HCT116 (cell line): ENCODE measurements around the gene NF2. TPM values are rescaled to one million over a fixed set of nuclear protein-coding genes. Genes with fewer than 3 reads are reported as not detected.

Experiments
- ATAC-seq: fragments of 200-7000 bp; cut with Tn5 transposase; 2 replicates; pipeline ENCODE4 v1.9.1; 2020; ENCODE audit warnings: mild to moderate bottlenecking, moderate library complexity
- BruUV-seq: library from RNA; stranded (reverse); fragments of 400-500 nt; replicated peaks from 2 replicates; lab custom pipeline; 2021; lab: Mats Ljungman, UMichigan
- CTCF ChIA-PET: fragments of 300-600 bp; sonication (Branson Sonifier 250); formaldehyde crosslinking; loops from one replicate; lab custom pipeline; 2021; ENCODE audit warnings: antibody characterized with exemption; lab: Charles Lee
- POLR2A ChIA-PET: fragments of 300-600, 350-600 bp; sonication (Branson Sonifier 250); formaldehyde crosslinking; loops from one replicate; lab custom pipeline; 2021; ENCODE audit warnings: antibody characterized with exemption; lab: Charles Lee
- RAD21 ChIA-PET, 2 experiments: fragments of 300-600 bp; sonication (Branson Sonifier 250); formaldehyde crosslinking; loops; one replicate each; lab custom pipeline; 2023; ENCODE audit warnings: low total read pairs in 2 of 2; ENCODE audit not compliant: uncharacterized antibody in 2 of 2, unreplicated experiment in 2 of 2, low non-redundant PET in 1 of 2; lab: Charles Lee
- DNase-seq: peaks from one replicate; pipeline ENCODE4 v3.0.0-alpha.2; 2010; ENCODE audit warnings: low read depth, low spot score
- H2AFZ ChIP-seq: fragments of 200-600 bp; shearing (Covaris generic), sonication (generic); 2 replicates; pipeline ENCODE4 v1.6.1; 2017; ENCODE audit warnings: low read depth, mixed run types, mixed read lengths, antibody characterized with exemption, low read length; ENCODE audit not compliant: poor library complexity, severe bottlenecking
- H3K27ac ChIP-seq: 2 replicates; pipeline ENCODE4 v1.5.1; 2012; ENCODE audit warnings: low read depth, low read length
- H3K27me3 ChIP-seq: fragments of 200-600 bp; sonication (generic); 2 replicates; pipeline ENCODE4 v1.6.1; 2016; ENCODE audit warnings: mixed run types, low read length, mixed read lengths; ENCODE audit not compliant: insufficient read depth
- H3K36me3 ChIP-seq, 2 experiments: fragments of 200-500 bp in 1 of 2; fragments of 200-600 bp in 1 of 2; sonication (Bioruptor generic) in 1 of 2; sonication (generic) in 1 of 2; 2 replicates each; pipeline versions ENCODE4 v1.5.1 to v1.6.1; 2014 to 2016; ENCODE audit warnings: low read length in 2 of 2, inconsistent platforms in 1 of 2, mixed read lengths in 1 of 2, mixed run types in 1 of 2; ENCODE audit not compliant: insufficient read depth in 2 of 2, control insufficient read depth in 1 of 2
- H3K4me1 ChIP-seq, 2 experiments: fragments of 200-600 bp in 1 of 2; sonication (generic) in 1 of 2; 2 replicates each; pipeline versions ENCODE4 v1.5.1 to v1.6.1; 2012 to 2017; ENCODE audit warnings: low read length in 2 of 2, inconsistent platforms in 1 of 2, mild to moderate bottlenecking in 1 of 2, mixed read lengths in 1 of 2, mixed run types in 1 of 2, moderate library complexity in 1 of 2; ENCODE audit not compliant: insufficient read depth in 2 of 2, control insufficient read depth in 1 of 2
- H3K4me2 ChIP-seq: fragments of 200-600 bp; sonication (generic); 2 replicates; pipeline ENCODE4 v1.6.1; 2017; ENCODE audit warnings: mixed run types, low read length, mixed read lengths
- H3K4me3 ChIP-seq, 2 experiments: fragments of 200-600 bp in 1 of 2; sonication (generic) in 1 of 2; replicated peaks in 1 of 2; 2 replicates each; pipeline ENCODE4 v1.5.1; 2011 to 2016; ENCODE audit warnings: low read length in 2 of 2, control low read depth in 1 of 2, low read depth in 1 of 2, mild to moderate bottlenecking in 1 of 2, mixed read lengths in 1 of 2, mixed run types in 1 of 2
- H3K79me2 ChIP-seq: fragments of 200-600 bp; sonication (generic); 2 replicates; pipeline ENCODE4 v1.6.1; 2017; ENCODE audit warnings: mild to moderate bottlenecking, mixed run types, low read length, moderate library complexity, mixed read lengths; ENCODE audit not compliant: insufficient read depth
- H3K9ac ChIP-seq: fragments of 200-600 bp; sonication (generic); 2 replicates; pipeline ENCODE4 v1.6.1; 2016; ENCODE audit warnings: low read length, mixed read lengths
- H3K9me2 ChIP-seq: fragments of 200-600 bp; sonication (generic), shearing (Covaris generic); 2 replicates; pipeline ENCODE4 v1.6.1; 2017; ENCODE audit warnings: mixed run types, mild to moderate bottlenecking, moderate library complexity; ENCODE audit not compliant: insufficient read depth
- H3K9me3 ChIP-seq, 2 experiments: fragments of 200-500 bp in 1 of 2; fragments of 200-600 bp in 1 of 2; sonication (Bioruptor generic) in 1 of 2; sonication (generic) in 1 of 2; 2 replicates each; pipeline ENCODE4 v1.6.1; 2014 to 2017; ENCODE audit warnings: low read length in 2 of 2, mixed read lengths in 2 of 2, inconsistent platforms in 1 of 2, low read depth in 1 of 2, mild to moderate bottlenecking in 1 of 2, mixed run types in 1 of 2, moderate library complexity in 1 of 2; ENCODE audit not compliant: control insufficient read depth in 1 of 2, insufficient read depth in 1 of 2
- H4K20me1 ChIP-seq: fragments of 200-600 bp; sonication (generic), shearing (Covaris generic); 2 replicates; pipeline ENCODE4 v1.6.1; 2017; ENCODE audit warnings: mixed run types, mild to moderate bottlenecking, moderate library complexity; ENCODE audit not compliant: insufficient read depth
- CBX3 ChIP-seq: IDR thresholded peaks from 2 replicates; pipeline ENCODE4 v1.6.1; 2012; ENCODE audit warnings: low read depth
- CEBPB ChIP-seq: IDR thresholded peaks from 2 replicates; pipeline ENCODE4 v1.6.1; 2012; ENCODE audit warnings: low read depth
- EGR1 ChIP-seq: IDR thresholded peaks from 2 replicates; pipeline ENCODE4 v1.6.1; 2012; ENCODE audit warnings: low read depth
- ELF1 ChIP-seq: IDR thresholded peaks from 2 replicates; pipeline ENCODE4 v1.6.1; 2012; ENCODE audit warnings: low read depth, borderline replicate concordance
- EZH2phosphoT487 ChIP-seq: fragments of 200-600 bp; IDR thresholded peaks from 2 replicates; pipeline ENCODE4 v1.6.1; 2018; ENCODE audit warnings: antibody characterized with exemption, borderline replicate concordance
- JUND ChIP-seq: IDR thresholded peaks from 2 replicates; pipeline ENCODE4 v1.6.1; 2012
- MAX ChIP-seq: IDR thresholded peaks from 2 replicates; pipeline ENCODE4 v1.6.1; 2012
- POLR2A ChIP-seq: IDR thresholded peaks from 2 replicates; pipeline ENCODE4 v1.7.0; 2011; ENCODE audit warnings: borderline replicate concordance; ENCODE audit not compliant: insufficient read depth, insufficient read length; ENCODE audit errors: extremely low read depth
- POLR2AphosphoS5 ChIP-seq: IDR thresholded peaks from 2 replicates; pipeline ENCODE4 v1.6.1; 2011; ENCODE audit warnings: mild to moderate bottlenecking, low read depth, low read length, moderate library complexity
- SIN3A ChIP-seq: IDR thresholded peaks from 2 replicates; pipeline ENCODE4 v1.6.1; 2012; ENCODE audit warnings: low read depth
- SRF ChIP-seq: IDR thresholded peaks from 2 replicates; pipeline ENCODE4 v1.6.1; 2012; ENCODE audit warnings: low read depth
- YY1 ChIP-seq: IDR thresholded peaks from 2 replicates; pipeline ENCODE4 v1.6.1; 2011; ENCODE audit warnings: low read length, low read depth, moderate library complexity, mild to moderate bottlenecking; ENCODE audit not compliant: insufficient replicate concordance; ENCODE audit errors: extremely low read depth
- ZBTB33 ChIP-seq: IDR thresholded peaks from 2 replicates; pipeline ENCODE4 v1.6.1; 2011; ENCODE audit warnings: mild to moderate bottlenecking, low read length, moderate library complexity; ENCODE audit not compliant: insufficient replicate concordance; ENCODE audit errors: extremely low read depth
- ZNF274 ChIP-seq: fragments of 200-500 bp; sonication (Bioruptor generic); IDR thresholded peaks from 2 replicates; pipeline ENCODE4 v1.6.1; 2014; ENCODE audit warnings: mild to moderate bottlenecking, low read depth, low read length, inconsistent platforms
- intact Hi-C: fragments of 100-400 bp; cut with micrococcal nuclease; formaldehyde crosslinking; loops from 2 replicates; pipeline ENCODE4 v1.10.0; 2022
- total RNA-seq: library from RNA; stranded (reverse); gene quantifications from one replicate; pipeline ENCODE4 v1.2.1, GENCODE V29; 2021; ENCODE audit not compliant: unreplicated experiment

Gene NF2
- total RNA-seq, 1 experiment from 2014 or later: 70.2 TPM

GRCh38 chr22:29641042-29641699 lies 37.7 kb downstream of the NF2 start:
- CTCF ChIA-PET: no interaction called here
- no peaks in the 10 kb centered on the region for H4K20me1 ChIP-seq
- intact Hi-C loops: no loop called here
- no peaks in the 10 kb centered on the region for H3K4me1 ChIP-seq
- no peaks in the 10 kb centered on the region for H3K9me3 ChIP-seq
- no peak overlapping the region for H3K4me2 ChIP-seq
- no peak overlapping the region for H3K27ac ChIP-seq
- no peak overlapping the region for H2AFZ ChIP-seq
- no peaks in the 10 kb centered on the region for H3K27me3 ChIP-seq
- DNase-seq (no peak), ATAC-seq (no peak)
- BruUV-seq: no TSS peak
- no peak for TF ChIP-seq CBX3
- no peaks in the 10 kb centered on the region for H3K9me2 ChIP-seq
- peaks cover 36% of the 10 kb centered on the region for H3K79me2 ChIP-seq
- H3K9ac ChIP-seq: no peak overlapping the region
- H3K4me3 ChIP-seq: no peak overlapping the region
- peaks cover 0 to 20% of the 10 kb centered on the region in 2 experiments; a peak in 1 of 4 replicates for H3K36me3 ChIP-seq
- RAD21 ChIA-PET: no interaction called here
- POLR2A ChIA-PET: no interaction called here

GRCh38 chr22:29641700-29642330 lies 38.4 kb downstream of the NF2 start:
- ChIA-PET POLR2A (no interaction called here), RAD21 (no interaction called here), CTCF (no interaction called here)
- Histone ChIP-seq H3K4me2 (no peak overlapping the region), H3K36me3 (peaks cover 0 to 20% of the 10 kb centered on the region in 2 experiments; a peak in 1 of 4 replicates), H4K20me1 (no peaks in the 10 kb centered on the region), H3K4me3 (no peak overlapping the region), H3K9ac (no peak overlapping the region), H3K4me1 (no peaks in the 10 kb centered on the region), H3K9me2 (no peaks in the 10 kb centered on the region), H3K9me3 (no peaks in the 10 kb centered on the region), H2AFZ (no peak overlapping the region), H3K27me3 (no peaks in the 10 kb centered on the region), H3K27ac (no peak overlapping the region), H3K79me2 (peaks cover 30% of the 10 kb centered on the region)
- intact Hi-C loops: no loop called here
- BruUV-seq: no TSS peak
- DNase-seq (no peak), ATAC-seq (no peak)
- TF ChIP-seq ZBTB33 (no peak), MAX (no peak), POLR2A (no peak), SIN3A (no peak), POLR2AphosphoS5 (no peak), EGR1 (no peak), SRF (no peak), JUND (no peak), ZNF274 (no peak), EZH2phosphoT487 (no peak), YY1 (no peak), CEBPB (no peak), ELF1 (no peak)
